ENCODE data around the gene ALPG. TPM values are rescaled to one million over a fixed set of nuclear protein-coding genes. Genes with fewer than 3 reads are reported as not detected.

Gene ALPG
- total and polyA plus RNA-seq, 2 donors (not counting 1 experiment from before 2014, with no cell fraction given) = not detected

DNA sequence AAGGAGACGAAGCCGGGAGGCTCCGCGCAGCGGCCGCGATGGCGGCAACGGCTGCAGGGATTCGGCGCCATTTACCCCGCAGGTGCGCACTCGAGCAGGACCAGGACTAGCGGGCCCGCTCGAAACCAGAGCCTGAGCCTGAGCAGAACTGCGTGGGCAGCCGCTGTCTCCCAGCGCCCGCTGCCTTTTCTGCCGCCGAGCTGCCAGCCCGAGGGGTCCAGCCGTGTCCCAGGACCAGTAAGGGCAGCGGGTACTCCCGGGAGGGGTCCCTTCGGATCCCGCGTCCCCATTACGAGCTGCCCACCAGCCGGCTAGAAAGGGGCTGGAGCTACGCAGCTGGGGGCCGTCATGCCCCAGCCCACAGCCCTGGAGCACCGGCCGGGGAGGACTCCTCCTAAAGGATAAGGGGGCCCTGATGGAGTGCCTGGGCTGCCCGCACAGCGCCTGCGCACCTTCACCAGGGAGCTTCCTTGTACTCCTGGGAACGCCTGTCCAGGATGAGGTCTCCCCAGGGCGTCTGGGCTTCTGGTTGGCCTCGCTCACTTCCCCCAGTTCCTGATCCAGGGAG, 18.2 kb upstream of the ALPG start:
- Histone ChIP-seq H4K20me1 (ENCODE audit: control insufficient read depth, insufficient read depth, low read length, poor library complexity, severe bottlenecking) (no peaks in the 10 kb centered on the region), H3K27me3 (replicated peaks in 1 of 4; ENCODE audit: control extremely low read depth in 1 of 4, control insufficient read depth in 3 of 4, insufficient read depth in 4 of 4, low read length in 3 of 4) (peaks cover 0 to 18% (median 7%) of the 10 kb centered on the region in 4 experiments), H3K4me1 (ENCODE audit: control insufficient read depth in 2 of 2, insufficient read depth in 2 of 2, low read length in 2 of 2) (peaks cover 11 to 15% of the 10 kb centered on the region in 2 donors), H2AFZ (ENCODE audit: insufficient read depth, low read depth, low read length, poor library complexity, severe bottlenecking) (no peak overlapping the region), H3K4me3 (ENCODE audit: control extremely low read depth in 1 of 5, extremely low read depth in 1 of 5, insufficient read depth in 1 of 5, low read depth in 2 of 5, low read length in 4 of 5) (no peak overlapping the region), H3K36me3 (replicated peaks in 1 of 2; ENCODE audit: control extremely low read depth in 1 of 2, control insufficient read depth in 1 of 2, extremely low read depth in 1 of 2, insufficient read depth in 2 of 2, low read length in 1 of 2) (no peaks in the 10 kb centered on the region), H3K79me2 (ENCODE audit: control insufficient read depth, insufficient read depth, low read length) (no peaks in the 10 kb centered on the region), H3K9ac (ENCODE audit: low read length) (no peak overlapping the region), H3K27ac (ENCODE audit: low read length in 2 of 2) (no peak overlapping the region), H3K9me3 (ENCODE audit: control extremely low read depth in 1 of 3, control insufficient read depth in 2 of 3, insufficient read depth in 1 of 3, low read length in 2 of 3) (peaks cover 0 to 27% (median 0%) of the 10 kb centered on the region in 3 donors), H3K4me2 (replicated peaks; ENCODE audit: low read depth, low read length, poor library complexity, severe bottlenecking) (no peak overlapping the region)
- 92% methylated on average over 40 of the region's 42 CpGs for WGBS (ENCODE audit: insufficient coverage)
- Mint-ChIP-seq H3K27ac (no peak overlapping the region), H3K4me1 (peaks cover 19% of the 10 kb centered on the region), H3K4me3 (no peak overlapping the region), H3K27me3 (peaks cover 35% of the 10 kb centered on the region), H3K9me3 (ENCODE audit: insufficient read depth) (no peaks in the 10 kb centered on the region)
- TF ChIP-seq EZH2 (IDR thresholded peaks at IDR 0.05; ENCODE audit: borderline replicate concordance, insufficient read depth, low read depth, low read length, poor library complexity, severe bottlenecking) = no peak
- TF ChIP-seq, protein P1, sequence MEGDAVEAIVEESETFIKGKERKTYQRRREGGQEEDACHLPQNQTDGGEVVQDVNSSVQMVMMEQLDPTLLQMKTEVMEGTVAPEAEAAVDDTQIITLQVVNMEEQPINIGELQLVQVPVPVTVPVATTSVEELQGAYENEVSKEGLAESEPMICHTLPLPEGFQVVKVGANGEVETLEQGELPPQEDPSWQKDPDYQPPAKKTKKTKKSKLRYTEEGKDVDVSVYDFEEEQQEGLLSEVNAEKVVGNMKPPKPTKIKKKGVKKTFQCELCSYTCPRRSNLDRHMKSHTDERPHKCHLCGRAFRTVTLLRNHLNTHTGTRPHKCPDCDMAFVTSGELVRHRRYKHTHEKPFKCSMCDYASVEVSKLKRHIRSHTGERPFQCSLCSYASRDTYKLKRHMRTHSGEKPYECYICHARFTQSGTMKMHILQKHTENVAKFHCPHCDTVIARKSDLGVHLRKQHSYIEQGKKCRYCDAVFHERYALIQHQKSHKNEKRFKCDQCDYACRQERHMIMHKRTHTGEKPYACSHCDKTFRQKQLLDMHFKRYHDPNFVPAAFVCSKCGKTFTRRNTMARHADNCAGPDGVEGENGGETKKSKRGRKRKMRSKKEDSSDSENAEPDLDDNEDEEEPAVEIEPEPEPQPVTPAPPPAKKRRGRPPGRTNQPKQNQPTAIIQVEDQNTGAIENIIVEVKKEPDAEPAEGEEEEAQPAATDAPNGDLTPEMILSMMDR (IDR thresholded peaks at IDR 0.05) = no peak
- intact Hi-C loops (cut with micrococcal nuclease) = no loop called here
- ChIA-PET POLR2A (no interaction called here), CTCF (no interaction called here)
- ATAC-seq (ENCODE audit: low read depth) = no peak
- no peak for DNase-seq

DNA sequence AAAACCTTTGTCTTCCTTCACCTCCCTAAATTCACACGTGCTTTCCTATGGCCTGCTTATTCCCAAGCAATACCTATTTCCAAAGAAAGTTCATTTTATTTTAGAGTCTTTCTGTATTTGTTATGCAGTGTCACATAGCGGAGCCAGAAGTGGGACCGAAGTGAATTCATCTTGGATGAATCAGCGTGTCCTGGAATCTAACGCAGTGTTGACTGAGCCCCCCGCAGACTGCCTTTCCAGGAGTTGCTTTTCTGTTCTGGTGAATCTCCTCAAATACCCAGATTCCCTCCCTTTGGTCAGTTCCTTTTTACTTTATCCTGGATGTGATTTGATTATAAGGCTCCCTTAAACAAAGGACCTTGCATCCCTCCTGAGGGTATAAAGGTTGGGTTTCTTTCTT, 17.3 kb upstream of the ALPG start:
- peaks cover 0 to 18% (median 7%) of the 10 kb centered on the region in 4 experiments for H3K27me3 ChIP-seq (replicated peaks in 1 of 4; ENCODE audit: control extremely low read depth in 1 of 4, control insufficient read depth in 3 of 4, insufficient read depth in 4 of 4, low read length in 3 of 4)
- H3K9ac ChIP-seq (ENCODE audit: low read length) = no peak overlapping the region
- no peak overlapping the region for H3K4me3 Mint-ChIP-seq
- ChIA-PET CTCF (no interaction called here), POLR2A (no interaction called here)
- H2AFZ ChIP-seq (ENCODE audit: insufficient read depth, low read depth, low read length, poor library complexity, severe bottlenecking) = no peak overlapping the region
- no peak overlapping the region for H3K4me3 ChIP-seq (ENCODE audit: control extremely low read depth in 1 of 5, extremely low read depth in 1 of 5, insufficient read depth in 1 of 5, low read depth in 2 of 5, low read length in 4 of 5)
- peaks cover 34% of the 10 kb centered on the region for H3K27me3 Mint-ChIP-seq
- no peaks in the 10 kb centered on the region for H3K9me3 Mint-ChIP-seq (ENCODE audit: insufficient read depth)
- H3K79me2 ChIP-seq (ENCODE audit: control insufficient read depth, insufficient read depth, low read length) = no peaks in the 10 kb centered on the region
- ATAC-seq (ENCODE audit: low read depth) (no peak), DNase-seq (no peak)
- peaks cover 2 to 10% of the 10 kb centered on the region in 2 donors for H3K4me1 ChIP-seq (ENCODE audit: control insufficient read depth in 2 of 2, insufficient read depth in 2 of 2, low read length in 2 of 2)
- H4K20me1 ChIP-seq (ENCODE audit: control insufficient read depth, insufficient read depth, low read length, poor library complexity, severe bottlenecking) = no peaks in the 10 kb centered on the region
- H3K4me1 Mint-ChIP-seq = peaks cover 16% of the 10 kb centered on the region
- no peak overlapping the region for H3K27ac Mint-ChIP-seq
- peaks cover 0 to 27% (median 0%) of the 10 kb centered on the region in 3 donors for H3K9me3 ChIP-seq (ENCODE audit: control extremely low read depth in 1 of 3, control insufficient read depth in 2 of 3, insufficient read depth in 1 of 3, low read length in 2 of 3)
- H3K27ac ChIP-seq (ENCODE audit: low read length in 2 of 2) = no peak overlapping the region
- H3K36me3 ChIP-seq (replicated peaks in 1 of 2; ENCODE audit: control extremely low read depth in 1 of 2, control insufficient read depth in 1 of 2, extremely low read depth in 1 of 2, insufficient read depth in 2 of 2, low read length in 1 of 2) = no peaks in the 10 kb centered on the region
- H3K4me2 ChIP-seq (replicated peaks; ENCODE audit: low read depth, low read length, poor library complexity, severe bottlenecking) = no peak overlapping the region
- intact Hi-C loops (cut with micrococcal nuclease) = no loop called here
- TF ChIP-seq EZH2 (IDR thresholded peaks at IDR 0.05; ENCODE audit: borderline replicate concordance, insufficient read depth, low read depth, low read length, poor library complexity, severe bottlenecking) = no peak
- TF ChIP-seq, protein P1 (IDR thresholded peaks at IDR 0.05) = no peak
- whole genome bisulfite sequencing (ENCODE audit: insufficient coverage) = 100% methylated on average over 4 of the region's 6 CpGs
